ENCODE data around the gene C5orf52. TPM values are rescaled to one million over a fixed set of nuclear protein-coding genes. Genes with fewer than 3 reads are reported as not detected.
"Not testable (repeated sequence)": the region's sequence is repeated elsewhere in the genome, so short reads cannot be mapped to it uniquely, and the experiment has no call there.

Gene C5orf52
- polyA plus RNA-seq, 1 experiment: not detected

GRCh38 chr5:157687198-157687554 is 15.8 kb downstream of the C5orf52 start:
- ChIA-PET CTCF (no interaction called here), POLR2A (no interaction called here)
- Histone ChIP-seq H3K4me3 (ENCODE audit: low read depth, low read length) (no peak overlapping the region), H3K27ac (ENCODE audit: low read depth, low read length) (no peak overlapping the region), H3K27me3 (ENCODE audit: control insufficient read depth, insufficient read depth, low read length) (no peaks in the 10 kb centered on the region), H3K9me3 (ENCODE audit: control insufficient read depth, insufficient read depth, low read length) (peaks cover 15% of the 10 kb centered on the region)
- no peak for DNase-seq (ENCODE audit: low read depth, low spot score)
- TF ChIP-seq CTCF (IDR thresholded peaks at IDR 0.05; ENCODE audit: low read depth, low read length): no peak

- ChIA-PET CTCF (interaction anchor here (0.6 to 1.4 kb wide), 2 partner anchors 29 to 258 kb away, joined by 3 to 4 read pairs; no protein-coding TSS in a partner anchor), POLR2A (no interaction called here)
- no peak for DNase-seq (ENCODE audit: low read depth, low spot score)
- Histone ChIP-seq H3K27me3 (ENCODE audit: control insufficient read depth, insufficient read depth, low read length) (no peaks in the 10 kb centered on the region), H3K4me3 (ENCODE audit: low read depth, low read length) (no peak overlapping the region), H3K9me3 (ENCODE audit: control insufficient read depth, insufficient read depth, low read length) (peaks cover 18% of the 10 kb centered on the region), H3K27ac (ENCODE audit: low read depth, low read length) (no peak overlapping the region)
- 0 out of 2 replicates have a peak, but pooled peaks have one; percentile 17 for TF ChIP-seq CTCF (IDR thresholded peaks at IDR 0.05; ENCODE audit: low read depth, low read length)
These were observed 18.8 kb downstream of the C5orf52 start for GRCh38 chr5:157689942-157690689.

- DNase-seq (ENCODE audit: low read depth, low spot score): no peak
- ChIA-PET POLR2A (no interaction called here), CTCF (no interaction called here)
- Histone ChIP-seq H3K4me3 (ENCODE audit: low read depth, low read length) (no peak overlapping the region), H3K9me3 (ENCODE audit: control insufficient read depth, insufficient read depth, low read length) (peaks cover 18% of the 10 kb centered on the region), H3K27me3 (ENCODE audit: control insufficient read depth, insufficient read depth, low read length) (no peaks in the 10 kb centered on the region), H3K27ac (ENCODE audit: low read depth, low read length) (no peak overlapping the region)
- TF ChIP-seq CTCF (IDR thresholded peaks at IDR 0.05; ENCODE audit: low read depth, low read length): no peak
These were observed 19.5 kb downstream of the C5orf52 start for GRCh38 chr5:157690690-157691433.

- H3K27ac ChIP-seq (ENCODE audit: low read depth, low read length); H3K27me3 ChIP-seq (ENCODE audit: control insufficient read depth, insufficient read depth, low read length); DNase-seq (ENCODE audit: low read depth, low spot score); POLR2A ChIA-PET; CTCF ChIA-PET; H3K4me3 ChIP-seq (ENCODE audit: low read depth, low read length): not testable (repeated sequence)
- peaks cover 21% of the 10 kb centered on the region for H3K9me3 ChIP-seq (ENCODE audit: control insufficient read depth, insufficient read depth, low read length)
These were observed 22.5 kb downstream of the C5orf52 start for GRCh38 chr5:157693816-157694215.

GRCh38 chr5:157696154-157696553 is 24.8 kb downstream of the C5orf52 start:
- CTCF ChIA-PET; POLR2A ChIA-PET; DNase-seq (ENCODE audit: low read depth, low spot score); H3K4me3 ChIP-seq (ENCODE audit: low read depth, low read length); H3K27ac ChIP-seq (ENCODE audit: low read depth, low read length); H3K9me3 ChIP-seq (ENCODE audit: control insufficient read depth, insufficient read depth, low read length); H3K27me3 ChIP-seq (ENCODE audit: control insufficient read depth, insufficient read depth, low read length): not testable (repeated sequence)

- POLR2A ChIA-PET; H3K27me3 ChIP-seq (ENCODE audit: control insufficient read depth, insufficient read depth, low read length); DNase-seq (ENCODE audit: low read depth, low spot score); H3K27ac ChIP-seq (ENCODE audit: low read depth, low read length); H3K9me3 ChIP-seq (ENCODE audit: control insufficient read depth, insufficient read depth, low read length); H3K4me3 ChIP-seq (ENCODE audit: low read depth, low read length): not testable (repeated sequence)
- CTCF ChIA-PET: interaction anchor here (1.4 kb wide), 1 partner anchor 222 kb away, joined by 3 read pairs; no protein-coding TSS in a partner anchor
These were observed 27.3 kb downstream of the C5orf52 start for GRCh38 chr5:157698674-157699073.
